Heart left ventricle (tissue), 13 donors: ENCODE measurements around the gene NOC2L.

ENCODE experiments used
- CTCF ChIP-seq, 12 donors: fragments of 200-600 bp; sonication (generic) in 4 of 12; IDR thresholded peaks; one replicate each; pipeline versions ENCODE4 v1.5.0 to v1.8.0; 2018 to 2022; ENCODE audit warnings: antibody characterized with exemption in 12 of 12, mild to moderate bottlenecking in 5 of 12
- POLR2A ChIP-seq, 2 donors: fragments of 450-650 bp; IDR thresholded peaks; one replicate each; pipeline ENCODE4 v1.6.1; 2017; ENCODE audit warnings: antibody characterized with exemption in 2 of 2, mild to moderate bottlenecking in 2 of 2, moderate library complexity in 2 of 2
- donor health status: ischemic (EF 13 %, LVEDD 7.1; RV severe dilation, severe dysfunction).
- donor health status: DM: no; HTN: yes; CAD: no.
- donor health status: DM: no; HTN: no; CAD: no.
- donor health status: ischemic (EF 25% LVEDD 6.9; RV normal size, moderate dysfunction).
- donor health status: ischemic (EF 25% LVEDD 5.7; RV mildly dilated, moderate dysfunction).
- donor health status: ischemic (EF 35%, LVEDD 5.7; RV mildly dilated, moderate dysfunction).
- donor health status: nonischemic (EF 11% LVEDD 7.7; RV severe dilation, severe dysfunction).
- donor health status: DM: yes; HTN: yes; CAD: no.
- donor health status: PGD.
- donor health status: ischemic (EF 29% LVEDD 5.4; RV normal size, mild dysfunction).
- donor health status: nonischemic (EF 23%, LVEDD 6.1; RV moderate dilation, normal function).

- no peak for TF ChIP-seq CTCF (IDR thresholded peaks at IDR 0.05)
- no peak for TF ChIP-seq POLR2A (IDR thresholded peaks at IDR 0.05)
Measured at GRCh38 chr1:901108-901859, 57.8 kb downstream of the NOC2L start.
